B cell (primary cell): ENCODE measurements around the gene MBOAT1. TPM values are rescaled to one million over a fixed set of nuclear protein-coding genes. Genes with fewer than 3 reads are reported as not detected.

Source experiments
- ATAC-seq: fragments of 200-7000 bp; cut with Tn5 transposase; one replicate; pipeline ENCODE4 v1.10.0; 2021; ENCODE audit warnings: low read depth, mild to moderate bottlenecking, moderate number of reproducible peaks, moderate library complexity
- CTCF ChIA-PET: fragments of 350-600 bp; sonication (Branson Sonifier 250); formaldehyde crosslinking; loops from one replicate; lab custom pipeline; 2021; ENCODE audit warnings: antibody characterized with exemption, inconsistent platforms; lab: Charles Lee
- POLR2A ChIA-PET: fragments of 350-600 bp; sonication (Branson Sonifier 250); formaldehyde crosslinking; loops from one replicate; lab custom pipeline; 2021; ENCODE audit warnings: antibody characterized with exemption; lab: Charles Lee
- DNase-seq: peaks from one replicate; pipeline ENCODE4 v3.0.0; 2013
- H2AFZ ChIP-seq: 2 replicates; pipeline ENCODE4 v1.6.1; 2012; ENCODE audit warnings: mild to moderate bottlenecking, low read depth, low read length; ENCODE audit not compliant: insufficient read depth, poor library complexity, severe bottlenecking
- H3K27ac ChIP-seq, 2 donors: 1 replicate in 1 of 2; 2 replicates in 1 of 2; pipeline ENCODE4 v1.5.1; 2012 to 2013; ENCODE audit warnings: low read length in 2 of 2, mild to moderate bottlenecking in 2 of 2, moderate library complexity in 1 of 2
- H3K27me3 ChIP-seq, 4 experiments: fragments of 200-600 bp in 1 of 4; sonication (generic) in 1 of 4; replicated peaks in 1 of 4; 1 replicate in 2 of 4; 2 replicates in 2 of 4; pipeline versions ENCODE4 v1.6.1 to v1.7.0; 2013 to 2016; ENCODE audit warnings: low read length in 3 of 4, mild to moderate bottlenecking in 2 of 4, mixed read lengths in 1 of 4, moderate library complexity in 1 of 4; ENCODE audit not compliant: insufficient read depth in 4 of 4, control insufficient read depth in 3 of 4; ENCODE audit errors: control extremely low read depth in 1 of 4
- H3K36me3 ChIP-seq, 2 experiments: replicated peaks in 1 of 2; 1 replicate in 1 of 2; 2 replicates in 1 of 2; pipeline versions ENCODE4 v1.6.1 to v1.7.1; 2013; ENCODE audit warnings: low read length in 1 of 2; ENCODE audit not compliant: insufficient read depth in 2 of 2, control insufficient read depth in 1 of 2; ENCODE audit errors: control extremely low read depth in 1 of 2, extremely low read depth in 1 of 2
- H3K4me1 ChIP-seq, 2 donors: fragments of 200-600 bp in 1 of 2; sonication (generic) in 1 of 2; 1 replicate in 1 of 2; 2 replicates in 1 of 2; pipeline versions ENCODE4 v1.5.1 to v1.6.1; 2013 to 2017; ENCODE audit warnings: low read length in 2 of 2; ENCODE audit not compliant: control insufficient read depth in 2 of 2, insufficient read depth in 2 of 2
- H3K4me2 ChIP-seq: replicated peaks from 2 replicates; pipeline ENCODE3; 2012; ENCODE audit warnings: mild to moderate bottlenecking, low read depth, low read length; ENCODE audit not compliant: poor library complexity, severe bottlenecking
- H3K4me3 ChIP-seq, 5 experiments: fragments of 200-600 bp in 1 of 5; sonication (generic) in 1 of 5; 1 replicate in 3 of 5; 2 replicates in 2 of 5; pipeline versions ENCODE4 v1.5.1 to v1.7.0; 2011 to 2016; ENCODE audit warnings: low read length in 4 of 5, mild to moderate bottlenecking in 4 of 5, low read depth in 2 of 5, control low read depth in 1 of 5, moderate library complexity in 1 of 5; ENCODE audit not compliant: insufficient read depth in 1 of 5; ENCODE audit errors: control extremely low read depth in 1 of 5, extremely low read depth in 1 of 5
- H3K79me2 ChIP-seq: fragments of 200-600 bp; sonication (generic); one replicate; pipeline ENCODE4 v1.6.0; 2016; ENCODE audit warnings: low read length; ENCODE audit not compliant: control insufficient read depth, insufficient read depth
- H3K9ac ChIP-seq: fragments of 200-600 bp; sonication (generic); 2 replicates; pipeline ENCODE4 v1.6.1; 2017; ENCODE audit warnings: mild to moderate bottlenecking, low read length, moderate library complexity
- H3K9me3 ChIP-seq, 3 donors: one replicate each; pipeline versions ENCODE4 v1.6.1 to v1.7.1; 2013; ENCODE audit warnings: low read length in 2 of 3; ENCODE audit not compliant: control insufficient read depth in 2 of 3, insufficient read depth in 1 of 3; ENCODE audit errors: control extremely low read depth in 1 of 3
- H4K20me1 ChIP-seq: 2 replicates; pipeline ENCODE4 v1.6.0; 2012; ENCODE audit warnings: mild to moderate bottlenecking, low read length; ENCODE audit not compliant: insufficient read depth, control insufficient read depth, poor library complexity, severe bottlenecking
- H3K27ac Mint-ChIP-seq: one replicate; pipeline ENCODE4 v1.8.0; 2021; ENCODE audit warnings: mixed read lengths
- H3K27me3 Mint-ChIP-seq: one replicate; pipeline ENCODE4 v1.8.0; 2021; ENCODE audit warnings: mixed read lengths
- H3K4me1 Mint-ChIP-seq: one replicate; pipeline ENCODE4 v1.8.0; 2021; ENCODE audit warnings: mixed read lengths
- H3K4me3 Mint-ChIP-seq: one replicate; pipeline ENCODE4 v1.8.0; 2021; ENCODE audit warnings: mixed read lengths
- H3K9me3 Mint-ChIP-seq: one replicate; pipeline ENCODE4 v1.8.0; 2022; ENCODE audit warnings: mixed read lengths; ENCODE audit not compliant: insufficient read depth
- EZH2 ChIP-seq: IDR thresholded peaks from 2 replicates; pipeline ENCODE4 v1.6.1; 2012; ENCODE audit warnings: borderline replicate concordance, low read depth, mild to moderate bottlenecking, moderate library complexity, low read length; ENCODE audit not compliant: insufficient read depth, poor library complexity, severe bottlenecking
- WGBS: methylation state at CpG from one replicate; pipeline ENCODE4 v1.1.5; 2013; ENCODE audit warnings: missing lambda C conversion rate; ENCODE audit not compliant: insufficient coverage; 5-methylcytosine and 5-hydroxymethylcytosine counted together
- intact Hi-C: fragments of 100-400 bp; cut with micrococcal nuclease; formaldehyde crosslinking; loops from one replicate; pipeline ENCODE4 v1.10.0; 2022
- polyA plus RNA-seq: library from polyadenylated mRNA; depleted of rRNA; stranded (reverse); fragments of >200 nt; gene quantifications from 2 replicates; pipeline ENCODE4 v1.2.3, GENCODE V29; 2012
- total RNA-seq, 2 donors: library from RNA; stranded (reverse); fragments of 120-200 nt in 1 of 2; gene quantifications; 1 replicate in 1 of 2; 2 replicates in 1 of 2; pipeline versions ENCODE4 v1.2.3 to v1.2.4, GENCODE V29; 2013 to 2022
- TF ChIP-seq, protein P1 (sequence below): fragments of 200-600 bp; IDR thresholded peaks from one replicate; pipeline ENCODE4 v1.8.0; 2022; ENCODE audit warnings: antibody characterized with exemption, mild to moderate bottlenecking

The MBOAT1 gene
- total and polyA plus RNA-seq, 2 donors (not counting 1 experiment from before 2014, with no cell fraction given) = 5.4 to 8.1 TPM

DNA sequence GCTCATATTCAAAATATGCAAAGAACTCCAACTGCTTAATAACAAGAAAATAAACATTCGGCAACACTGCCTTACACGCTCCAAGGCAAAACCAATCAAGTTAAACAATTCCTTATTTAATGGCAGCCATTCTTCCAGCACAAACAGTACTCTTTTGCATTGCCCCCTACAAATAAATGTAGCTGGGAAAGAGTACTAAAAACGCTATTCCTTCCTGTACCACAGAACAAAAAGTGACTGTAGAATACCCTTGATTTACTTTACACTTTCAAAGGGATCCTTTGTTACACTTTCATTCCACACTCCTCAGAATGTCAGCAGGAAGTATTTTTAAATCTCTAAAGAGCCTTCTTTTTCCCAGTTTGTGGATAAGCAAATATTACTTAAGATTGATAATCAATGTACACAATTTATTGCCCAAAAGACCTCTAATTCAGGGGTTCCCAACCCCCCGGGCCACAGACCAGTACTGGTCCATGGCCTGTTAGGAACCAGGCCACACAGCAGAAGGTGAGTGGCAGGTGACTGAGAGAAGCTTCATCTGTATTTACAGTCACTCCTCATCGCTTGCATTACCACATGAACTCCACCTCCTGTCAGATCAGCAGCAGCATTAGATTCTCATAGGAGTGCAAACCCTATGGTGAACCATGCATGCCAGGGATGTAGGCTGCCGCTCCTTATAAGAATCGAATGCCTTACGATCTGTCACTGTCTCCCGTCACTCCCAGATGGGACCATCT lies 51.6 kb downstream of the MBOAT1 start:
- H3K4me1 Mint-ChIP-seq = no peaks in the 10 kb centered on the region

More for the DNA sequence above, 51.6 kb downstream of the MBOAT1 start:
- no peak overlapping the region for H3K27ac ChIP-seq
- no peaks in the 10 kb centered on the region for H3K4me1 ChIP-seq
- DNase-seq (no peak), ATAC-seq (no peak)
- H3K27me3 ChIP-seq = no peaks in the 10 kb centered on the region
- H3K36me3 ChIP-seq = no peaks in the 10 kb centered on the region
- H4K20me1 ChIP-seq = no peaks in the 10 kb centered on the region
- Mint-ChIP-seq H3K27ac (no peak overlapping the region), H3K9me3 (no peaks in the 10 kb centered on the region), H3K4me3 (no peak overlapping the region), H3K27me3 (no peaks in the 10 kb centered on the region)
- no peaks in the 10 kb centered on the region for H3K9me3 ChIP-seq
- H3K79me2 ChIP-seq = no peaks in the 10 kb centered on the region
- CTCF ChIA-PET = no interaction called here
- no peak overlapping the region for H3K4me3 ChIP-seq
- POLR2A ChIA-PET = no interaction called here
- TF ChIP-seq EZH2 = no peak
- TF ChIP-seq, protein P1, sequence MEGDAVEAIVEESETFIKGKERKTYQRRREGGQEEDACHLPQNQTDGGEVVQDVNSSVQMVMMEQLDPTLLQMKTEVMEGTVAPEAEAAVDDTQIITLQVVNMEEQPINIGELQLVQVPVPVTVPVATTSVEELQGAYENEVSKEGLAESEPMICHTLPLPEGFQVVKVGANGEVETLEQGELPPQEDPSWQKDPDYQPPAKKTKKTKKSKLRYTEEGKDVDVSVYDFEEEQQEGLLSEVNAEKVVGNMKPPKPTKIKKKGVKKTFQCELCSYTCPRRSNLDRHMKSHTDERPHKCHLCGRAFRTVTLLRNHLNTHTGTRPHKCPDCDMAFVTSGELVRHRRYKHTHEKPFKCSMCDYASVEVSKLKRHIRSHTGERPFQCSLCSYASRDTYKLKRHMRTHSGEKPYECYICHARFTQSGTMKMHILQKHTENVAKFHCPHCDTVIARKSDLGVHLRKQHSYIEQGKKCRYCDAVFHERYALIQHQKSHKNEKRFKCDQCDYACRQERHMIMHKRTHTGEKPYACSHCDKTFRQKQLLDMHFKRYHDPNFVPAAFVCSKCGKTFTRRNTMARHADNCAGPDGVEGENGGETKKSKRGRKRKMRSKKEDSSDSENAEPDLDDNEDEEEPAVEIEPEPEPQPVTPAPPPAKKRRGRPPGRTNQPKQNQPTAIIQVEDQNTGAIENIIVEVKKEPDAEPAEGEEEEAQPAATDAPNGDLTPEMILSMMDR = no peak
- no peak overlapping the region for H3K9ac ChIP-seq
- H2AFZ ChIP-seq = no peak overlapping the region
- intact Hi-C loops = no loop called here
- H3K4me2 ChIP-seq = no peak overlapping the region
- WGBS = 98% methylated on average over 5 of the region's 9 CpGs
